Measurements from ENCODE around the gene NELL1.
A peak's percentile ranks its signal among the peaks of the same experiment; 100 is the strongest.

Gene NELL1

DNA sequence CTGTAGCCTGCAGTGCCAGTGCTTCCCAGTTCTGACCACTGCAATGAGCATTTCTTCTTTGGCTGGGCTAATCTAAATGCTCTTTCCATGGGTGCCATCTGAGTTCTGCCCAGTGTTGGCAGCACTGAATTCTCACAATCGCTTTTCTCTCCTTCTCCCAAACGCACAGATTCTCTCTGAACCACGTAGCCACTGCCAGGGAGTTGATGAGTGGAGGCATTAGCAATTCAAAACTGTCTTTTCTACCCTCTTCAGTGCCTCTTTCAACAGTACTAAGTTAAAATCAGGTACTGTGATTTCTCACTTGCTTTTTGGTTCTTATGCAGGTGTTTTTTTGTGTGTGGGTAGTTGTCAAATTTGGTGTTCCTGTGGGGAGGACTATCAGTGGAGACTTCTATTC lies 778.5 kb downstream of the NELL1 start:
- no peak for DNase-seq

- no peak for DNase-seq
Measured at GRCh38 chr11:21456186-21456585, 786.8 kb downstream of the NELL1 start.

DNA sequence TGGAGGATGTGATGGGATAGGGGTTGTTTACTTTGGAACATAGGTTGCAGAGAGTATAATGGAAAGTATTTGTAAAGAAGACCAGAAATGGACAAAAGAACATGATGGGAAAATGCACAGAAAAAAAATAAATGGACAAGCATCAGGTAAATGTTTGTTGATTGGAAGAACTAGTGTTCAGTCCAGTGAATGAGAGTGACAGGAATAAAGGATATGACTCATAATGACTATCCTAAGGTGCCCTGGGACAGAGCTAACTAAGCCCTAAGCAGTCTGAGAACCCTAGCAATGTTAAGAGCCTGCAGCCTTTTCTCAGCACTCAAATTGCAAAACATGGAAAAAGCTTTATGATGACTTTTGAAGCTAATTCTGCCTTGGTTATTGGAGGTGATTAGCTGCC lies 790.7 kb downstream of the NELL1 start:
- DNase-seq = no peak

DNA sequence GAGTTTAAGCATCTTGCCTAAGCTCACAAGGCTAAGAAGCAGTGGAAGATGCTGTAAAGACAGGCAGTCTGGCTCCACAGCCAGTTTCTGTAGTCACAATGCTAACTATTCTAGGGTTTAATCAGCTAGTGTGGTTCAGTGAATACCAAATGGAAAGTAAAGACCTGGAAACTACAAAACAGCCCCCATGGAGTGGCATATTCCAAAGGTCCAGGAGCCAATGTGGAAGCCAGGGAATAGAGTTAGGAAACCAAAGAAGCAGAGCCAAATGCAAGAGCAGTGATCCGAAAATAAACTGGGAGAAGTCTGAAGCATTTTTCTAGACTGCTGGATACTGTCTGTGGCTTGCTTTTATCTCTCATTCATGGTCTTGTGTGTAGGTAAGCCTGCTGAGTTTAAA lies 792.3 kb downstream of the NELL1 start:
- no peak for DNase-seq

- DNase-seq = no peak
Measured at GRCh38 chr11:21464601-21465193, 795.3 kb downstream of the NELL1 start.

DNA sequence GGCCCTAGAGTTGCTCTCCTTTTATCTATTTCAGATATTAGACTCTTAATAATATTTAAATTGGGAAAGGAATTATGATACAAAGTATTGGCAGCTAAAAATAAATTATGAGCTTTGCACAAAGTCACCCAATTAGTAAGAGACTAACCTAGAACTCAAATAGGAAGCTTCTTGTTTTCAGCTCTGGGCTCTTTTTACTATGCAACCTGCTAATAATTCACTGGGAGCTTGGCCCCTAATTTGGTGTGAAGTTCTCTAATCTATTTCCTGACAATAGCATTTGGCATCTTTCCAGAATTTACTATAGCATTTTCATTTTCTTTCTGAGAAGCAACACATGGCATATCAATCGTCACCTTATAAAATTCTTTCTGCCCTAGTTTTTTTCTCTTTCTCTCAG lies 795.8 kb downstream of the NELL1 start:
- DNase-seq = no peak

- DNase-seq = no peak
Measured at GRCh38 chr11:21465920-21466319, 796.5 kb downstream of the NELL1 start.

- DNase-seq = no peak
Measured at GRCh38 chr11:21470521-21470920, 801.1 kb downstream of the NELL1 start.

GRCh38 chr11:21472261-21472660 lies 802.9 kb downstream of the NELL1 start:
- no peak for DNase-seq

GRCh38 chr11:21474529-21474928 lies 805.1 kb downstream of the NELL1 start:
- DNase-seq = no peak

DNA sequence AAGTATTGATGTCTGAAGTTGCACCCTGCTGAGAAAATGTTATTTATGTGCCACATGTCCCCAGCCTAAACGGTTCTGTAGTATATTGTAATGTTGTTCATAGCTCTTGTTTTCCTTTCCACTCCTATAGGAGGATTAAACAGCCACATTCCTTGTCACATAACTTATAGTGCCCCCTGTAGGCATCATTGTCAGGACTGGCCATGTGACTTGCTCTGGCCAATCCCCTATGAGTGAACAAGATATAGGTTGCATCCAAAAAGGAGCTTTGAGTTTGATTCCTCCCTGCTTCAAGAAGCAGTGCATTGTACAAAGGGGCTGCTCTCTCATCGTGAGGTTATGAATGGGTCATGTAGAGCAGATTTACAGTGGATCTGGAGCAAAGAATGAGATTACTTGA lies 805.9 kb downstream of the NELL1 start:
- DNase-seq = no peak

DNA sequence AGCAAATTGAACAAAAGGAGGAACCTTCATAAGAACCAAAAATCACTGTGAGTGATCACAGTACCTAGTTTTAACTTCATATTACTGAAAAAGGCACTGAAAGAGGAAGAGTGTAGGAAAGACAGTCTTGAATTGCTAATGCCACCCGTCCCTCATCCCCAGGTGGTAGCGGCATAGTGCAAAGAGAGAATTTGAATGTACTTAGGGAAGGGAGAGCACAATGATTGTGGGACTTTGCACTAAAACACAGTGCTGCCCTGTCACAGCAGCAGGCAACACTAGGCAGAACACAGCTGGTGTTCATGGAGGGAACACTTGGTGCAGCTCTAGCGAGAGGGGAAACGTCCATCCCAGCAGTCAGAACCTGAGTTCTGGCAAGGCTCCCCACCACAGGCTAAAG lies 807.2 kb downstream of the NELL1 start:
- DNase-seq = no peak

DNA sequence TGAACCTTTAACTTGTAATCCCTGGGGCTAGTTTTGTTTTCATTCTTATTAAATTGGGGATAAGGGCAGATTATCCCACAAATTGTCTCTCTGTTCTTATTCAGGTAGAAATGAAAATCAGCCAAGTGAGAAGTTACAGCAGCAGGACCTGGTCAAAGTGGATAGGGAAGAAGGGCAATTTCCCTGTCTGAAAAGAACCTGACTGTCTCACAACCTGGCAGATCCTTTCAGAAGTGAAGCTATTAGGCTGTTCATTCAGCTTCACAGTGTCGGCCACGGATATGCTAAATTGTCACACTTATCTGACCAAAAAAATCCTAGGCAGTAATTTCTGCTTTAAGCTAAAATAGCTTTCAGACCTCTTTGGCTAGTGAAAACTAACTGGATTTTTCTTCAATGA lies 810.9 kb downstream of the NELL1 start:
- no peak for DNase-seq

DNA sequence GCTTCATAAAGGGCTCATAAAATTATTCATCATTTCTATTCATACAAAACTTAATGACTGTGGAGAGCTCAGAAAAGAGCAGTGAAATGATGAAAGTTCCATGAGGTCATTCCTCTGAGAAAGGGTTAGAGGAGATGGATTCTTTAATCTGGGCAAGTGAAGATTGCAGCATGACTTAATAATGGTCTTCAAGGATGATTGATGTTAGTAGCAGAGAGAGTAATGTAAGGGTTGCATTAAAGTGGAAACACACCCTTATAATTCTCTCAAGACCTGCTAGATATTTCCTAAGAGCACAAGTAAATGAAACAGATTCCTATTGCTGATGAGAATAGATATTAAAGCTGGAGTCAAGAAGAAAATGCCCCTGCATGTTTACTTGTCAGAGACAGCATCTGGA lies 811.9 kb downstream of the NELL1 start:
- no peak for DNase-seq

GRCh38 chr11:21484039-21484438 lies 814.7 kb downstream of the NELL1 start:
- no peak for DNase-seq

DNA sequence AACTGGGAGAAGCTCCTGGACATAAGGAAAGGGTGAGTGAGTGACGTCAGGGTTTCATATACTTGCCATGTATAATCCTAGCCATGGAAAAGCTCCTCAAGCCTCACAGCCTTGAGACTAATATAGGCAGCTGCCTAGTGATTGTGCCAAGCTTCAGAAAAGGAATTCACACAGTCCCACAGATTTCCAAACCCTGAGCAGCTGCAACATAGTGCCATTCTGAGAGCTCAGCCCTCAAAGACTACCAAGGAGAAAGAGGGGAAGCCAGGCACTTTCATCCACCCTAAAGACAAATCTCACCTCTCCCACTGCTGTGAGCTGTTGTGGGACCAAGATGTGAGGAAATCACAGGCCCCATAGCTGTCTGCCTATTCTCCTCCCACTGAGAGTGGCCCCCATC lies 815.6 kb downstream of the NELL1 start:
- no peak for DNase-seq

DNA sequence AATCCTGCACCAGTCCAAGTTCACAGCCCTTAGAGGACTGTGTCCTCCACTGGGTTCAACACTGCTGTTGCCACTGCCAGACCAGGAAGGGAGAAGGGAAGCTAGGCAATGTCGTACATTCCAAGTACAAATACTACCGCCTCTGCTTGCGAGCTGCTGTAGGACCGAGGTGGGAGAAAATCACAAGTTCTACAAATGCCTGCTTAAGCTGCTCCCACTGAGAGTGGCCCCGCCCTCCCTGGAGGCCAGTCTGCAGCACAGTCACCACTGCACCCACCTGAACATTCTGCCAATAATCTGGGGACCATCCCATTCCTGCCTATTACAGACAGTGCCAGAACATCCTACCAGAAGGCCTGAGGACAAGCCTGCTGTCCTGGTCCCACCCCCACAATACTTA lies 816.0 kb downstream of the NELL1 start:
- no peak for DNase-seq

DNA sequence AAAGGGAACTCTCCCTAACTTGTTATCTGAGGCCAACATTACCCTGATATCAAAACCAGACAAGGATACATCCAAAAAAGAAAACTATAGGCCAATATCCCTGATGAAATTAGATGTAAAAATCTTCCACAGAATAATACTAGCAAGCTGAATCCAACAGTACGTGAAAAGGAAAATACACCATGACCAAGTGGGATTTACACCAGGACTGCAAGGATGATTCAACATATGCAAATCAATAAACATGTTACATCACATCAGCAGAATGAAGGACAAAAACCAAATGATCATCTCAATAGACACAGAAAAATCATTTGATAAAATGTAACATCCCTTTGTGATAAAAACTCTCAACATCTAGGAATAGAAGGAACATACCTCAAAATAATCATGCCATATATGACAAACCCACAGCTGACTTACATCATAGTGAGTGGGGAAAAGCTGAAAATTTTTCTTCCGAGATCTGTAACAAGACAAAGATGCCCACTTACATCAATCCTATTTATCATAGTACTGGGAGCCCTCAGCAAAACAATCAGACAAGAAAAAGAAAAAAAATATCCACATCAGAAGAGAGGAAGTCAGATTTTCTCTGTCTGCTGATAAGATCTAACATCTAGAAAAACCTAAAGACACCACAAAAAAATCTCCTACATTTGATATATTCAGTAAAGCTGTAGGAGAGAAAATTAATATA lies 820.2 kb downstream of the NELL1 start:
- DNase-seq = no peak

DNA sequence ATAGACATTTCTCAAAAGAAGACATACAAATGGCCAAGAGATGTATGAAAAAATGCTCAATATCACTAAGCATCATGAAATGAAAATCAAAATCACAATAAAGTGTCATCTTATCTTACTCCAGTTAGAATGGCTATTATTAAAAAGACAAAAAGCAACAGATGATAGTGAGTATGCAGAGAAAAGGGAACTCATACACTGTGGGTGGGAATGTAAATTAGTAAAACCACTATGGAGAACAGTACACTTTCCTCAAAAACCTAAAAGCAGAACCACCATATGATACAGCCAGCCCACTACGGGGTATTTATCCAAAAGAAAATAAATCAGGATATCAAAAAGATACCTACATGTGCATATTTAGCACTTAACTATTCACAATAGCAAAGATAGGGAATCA lies 823.5 kb downstream of the NELL1 start:
- no peak for DNase-seq

DNA sequence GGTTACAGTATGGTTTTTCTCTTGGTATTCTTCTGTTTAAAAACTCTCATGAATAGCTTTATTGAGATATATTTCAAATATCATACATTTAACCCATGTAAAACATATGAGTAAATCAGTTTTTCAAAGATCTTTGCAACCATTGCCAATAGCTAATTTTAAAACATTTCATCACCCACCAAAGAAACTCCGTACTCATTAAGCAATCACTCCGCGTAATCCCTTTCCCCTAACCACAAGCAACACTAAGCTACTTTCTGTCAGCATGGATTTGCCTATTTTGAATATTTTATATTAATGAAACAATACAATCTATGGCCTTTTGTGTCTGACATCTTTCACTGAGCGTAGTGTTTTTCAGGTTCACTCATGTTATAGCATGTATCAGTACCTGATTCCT lies 825.6 kb downstream of the NELL1 start:
- DNase-seq = no peak

DNA sequence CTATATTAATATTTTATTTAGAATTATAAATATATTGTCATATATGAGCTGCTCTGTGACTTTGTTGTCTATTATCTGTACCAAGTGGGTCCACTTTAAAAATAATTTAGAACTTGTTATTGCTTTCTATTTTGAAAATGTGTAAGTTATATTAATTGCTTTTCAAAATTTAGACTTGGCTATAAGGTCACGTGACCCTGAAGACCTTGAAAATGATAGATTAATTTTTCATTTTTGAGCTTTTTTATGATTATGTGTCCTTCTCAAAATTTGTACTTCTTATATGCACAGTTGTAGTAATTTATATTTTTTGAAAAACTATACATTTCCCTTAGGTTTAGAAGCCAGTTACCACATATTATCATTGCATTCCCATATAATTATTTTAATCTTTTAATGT lies 826.5 kb downstream of the NELL1 start:
- no peak for DNase-seq

DNA sequence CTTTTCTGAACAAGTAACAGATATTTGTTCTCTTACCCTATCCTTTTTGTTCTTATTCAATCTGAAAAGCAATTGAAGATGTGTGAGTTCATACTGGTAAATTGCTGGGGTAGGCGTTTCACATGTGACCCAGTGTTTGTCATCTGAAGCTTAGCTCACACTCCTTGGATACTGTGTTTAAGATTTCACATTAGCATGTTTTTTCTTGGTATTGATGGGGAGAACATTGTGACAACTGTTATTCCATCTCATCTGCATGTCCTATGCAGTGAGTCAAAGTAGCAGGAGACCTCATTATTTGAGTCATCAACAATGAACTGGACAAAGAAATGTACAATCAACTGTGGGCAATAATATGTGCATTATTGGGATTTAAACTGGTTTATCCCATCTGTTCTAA lies 831.9 kb downstream of the NELL1 start:
- DNase-seq = no peak

DNA sequence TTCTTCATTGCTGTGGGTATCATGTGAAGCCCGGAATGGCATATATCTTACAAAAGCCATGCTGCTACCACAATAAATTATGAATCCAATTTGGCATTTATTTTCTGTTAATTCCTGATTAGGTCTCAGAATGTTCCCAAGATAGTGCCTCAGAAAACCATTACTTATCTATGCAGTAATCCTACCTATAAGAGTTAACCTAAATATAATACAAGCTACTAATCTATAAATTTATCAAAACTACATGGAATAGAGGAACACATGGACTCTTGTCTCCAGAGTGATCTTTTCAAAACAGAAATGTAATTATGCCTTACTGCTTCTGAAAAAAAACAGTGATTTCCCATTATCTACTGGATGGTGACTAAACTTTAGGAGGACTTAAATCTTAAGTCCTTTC lies 835.7 kb downstream of the NELL1 start:
- DNase-seq = no peak

DNA sequence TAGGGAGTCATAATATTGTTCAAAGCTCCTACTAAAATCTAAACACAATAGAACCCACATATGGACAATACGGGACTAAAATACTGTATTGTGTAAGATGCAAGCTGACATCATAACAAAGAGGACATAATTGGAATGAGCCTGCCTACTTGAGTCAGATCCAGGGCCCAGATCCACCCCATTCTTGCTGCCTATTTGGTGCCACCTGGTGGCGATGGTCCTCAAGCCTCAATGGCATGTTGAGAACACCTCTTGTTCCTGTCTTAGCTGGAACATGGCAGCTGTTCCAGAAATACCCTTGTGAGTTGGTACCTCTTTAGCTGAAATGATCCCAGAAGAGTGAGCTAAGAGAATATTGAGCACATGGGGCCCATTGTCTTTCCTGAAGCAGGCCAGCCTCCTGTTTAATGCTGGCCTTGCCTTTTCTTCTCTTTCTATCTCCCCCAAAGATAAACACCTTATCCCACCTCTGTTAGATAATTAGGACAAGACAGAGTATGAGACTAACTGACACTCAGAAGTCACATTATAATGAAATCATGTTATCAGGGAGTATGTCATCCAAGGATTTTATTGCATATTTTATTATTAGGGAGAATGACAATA lies 842.6 kb downstream of the NELL1 start:
- peak; percentile 9 to 47 for DNase-seq

DNA sequence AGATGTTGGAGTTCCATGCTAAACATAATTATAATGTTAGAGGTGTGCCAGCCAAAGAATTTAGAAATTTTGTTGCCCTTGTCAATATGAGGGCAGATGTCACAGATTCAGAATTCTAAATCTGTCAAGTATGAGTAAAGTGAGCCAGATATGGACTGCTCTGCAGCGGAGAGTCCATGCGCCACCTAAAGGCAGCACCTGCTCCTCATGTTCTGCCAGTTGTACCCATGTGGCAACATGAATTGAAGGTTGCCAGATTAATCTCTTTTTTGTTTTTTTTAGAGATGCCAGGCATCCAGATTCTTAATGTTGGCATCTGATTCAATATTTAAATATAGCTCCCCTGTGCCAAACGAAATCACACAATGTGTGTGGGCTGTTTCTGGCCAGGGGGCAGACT lies 844.9 kb downstream of the NELL1 start:
- DNase-seq = no peak

Measured in activated CD4-positive, alpha-beta T cell treated with anti-CD3 and anti-CD28 coated beads, Interleukin-2, amount 50 U/mL, for 48 hours (primary cell).